ENCODE data around the gene EGFR.

Gene EGFR

DNA sequence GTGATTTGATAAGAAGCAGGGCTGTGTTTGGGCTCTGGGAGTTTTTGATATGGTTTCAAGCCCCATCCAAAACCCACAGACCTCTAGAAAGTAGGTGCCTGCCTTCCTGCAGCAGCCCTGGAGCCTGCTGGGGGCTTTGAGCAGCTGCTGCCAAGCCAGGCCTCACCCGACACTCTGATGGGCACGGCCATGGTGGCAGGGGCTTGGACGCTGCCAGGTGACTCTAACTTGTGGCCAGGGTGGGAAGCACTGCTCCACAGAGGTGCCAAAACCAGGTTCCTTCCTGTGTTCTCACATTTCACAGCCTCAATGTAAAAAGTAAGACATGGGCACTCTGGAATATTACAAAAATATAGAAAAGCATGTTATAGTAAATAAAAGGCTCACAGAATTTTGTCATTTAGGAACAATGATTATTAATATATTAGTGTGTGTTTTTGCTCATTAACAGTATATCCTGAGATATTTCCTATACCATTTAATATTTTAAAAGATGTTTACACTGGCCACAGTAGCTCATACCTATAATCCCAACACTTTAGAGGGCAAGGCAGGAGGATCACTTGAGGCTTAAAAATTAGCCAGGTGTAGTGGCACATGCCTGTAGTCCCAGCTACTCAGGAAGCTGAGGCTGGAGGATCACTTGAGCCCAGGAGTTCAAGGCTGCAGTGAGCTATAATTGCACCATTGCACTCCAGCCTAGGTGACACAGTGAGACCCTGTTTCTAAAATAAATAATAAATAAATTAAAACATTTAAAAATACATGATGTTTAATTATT lies 95.1 kb downstream of the EGFR start:
- DNase-seq = no peak
- H3K27me3 ChIP-seq (replicated peaks) = no peaks in the 10 kb centered on the region
- in situ Hi-C loops (cut with HindIII; ENCODE audit: low pct_ligation_motif_present, low sequenced_read_pairs) = no loop called here
- H3K36me3 ChIP-seq (replicated peaks) = no peaks in the 10 kb centered on the region
- no peak overlapping the region for H3K4me3 ChIP-seq (ENCODE audit: low read depth, low read length)
- no peak overlapping the region for H3K27ac ChIP-seq
- TF ChIP-seq, protein P1, sequence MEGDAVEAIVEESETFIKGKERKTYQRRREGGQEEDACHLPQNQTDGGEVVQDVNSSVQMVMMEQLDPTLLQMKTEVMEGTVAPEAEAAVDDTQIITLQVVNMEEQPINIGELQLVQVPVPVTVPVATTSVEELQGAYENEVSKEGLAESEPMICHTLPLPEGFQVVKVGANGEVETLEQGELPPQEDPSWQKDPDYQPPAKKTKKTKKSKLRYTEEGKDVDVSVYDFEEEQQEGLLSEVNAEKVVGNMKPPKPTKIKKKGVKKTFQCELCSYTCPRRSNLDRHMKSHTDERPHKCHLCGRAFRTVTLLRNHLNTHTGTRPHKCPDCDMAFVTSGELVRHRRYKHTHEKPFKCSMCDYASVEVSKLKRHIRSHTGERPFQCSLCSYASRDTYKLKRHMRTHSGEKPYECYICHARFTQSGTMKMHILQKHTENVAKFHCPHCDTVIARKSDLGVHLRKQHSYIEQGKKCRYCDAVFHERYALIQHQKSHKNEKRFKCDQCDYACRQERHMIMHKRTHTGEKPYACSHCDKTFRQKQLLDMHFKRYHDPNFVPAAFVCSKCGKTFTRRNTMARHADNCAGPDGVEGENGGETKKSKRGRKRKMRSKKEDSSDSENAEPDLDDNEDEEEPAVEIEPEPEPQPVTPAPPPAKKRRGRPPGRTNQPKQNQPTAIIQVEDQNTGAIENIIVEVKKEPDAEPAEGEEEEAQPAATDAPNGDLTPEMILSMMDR (IDR thresholded peaks at IDR 0.05; ENCODE audit: low read depth, low read length, missing control alignments) = no peak

DNA sequence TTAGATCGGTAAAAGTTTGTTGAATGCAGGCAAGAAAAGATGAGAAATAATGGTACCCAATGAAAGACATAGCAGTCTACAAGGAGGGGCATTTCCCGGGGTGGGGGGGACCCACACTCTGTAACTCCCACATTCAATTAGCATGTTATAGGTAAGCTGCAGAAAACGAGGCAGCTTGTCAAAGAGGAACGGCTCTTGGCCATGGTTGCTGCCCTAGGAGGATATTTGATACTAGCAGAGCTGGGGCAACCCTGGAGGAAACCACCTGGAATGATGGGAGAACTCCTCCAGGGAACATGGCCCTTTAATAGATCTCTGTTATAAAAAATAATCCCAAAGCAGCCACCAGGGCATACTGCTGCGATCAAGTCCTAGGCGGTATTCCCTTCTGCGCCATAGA lies 98.5 kb downstream of the EGFR start:
- TF ChIP-seq, protein P1 (IDR thresholded peaks at IDR 0.05; ENCODE audit: low read depth, low read length, missing control alignments) = no peak
- H3K4me3 ChIP-seq (ENCODE audit: low read depth, low read length) = no peak overlapping the region
- in situ Hi-C loops (cut with HindIII; ENCODE audit: low pct_ligation_motif_present, low sequenced_read_pairs) = no loop called here

DNA sequence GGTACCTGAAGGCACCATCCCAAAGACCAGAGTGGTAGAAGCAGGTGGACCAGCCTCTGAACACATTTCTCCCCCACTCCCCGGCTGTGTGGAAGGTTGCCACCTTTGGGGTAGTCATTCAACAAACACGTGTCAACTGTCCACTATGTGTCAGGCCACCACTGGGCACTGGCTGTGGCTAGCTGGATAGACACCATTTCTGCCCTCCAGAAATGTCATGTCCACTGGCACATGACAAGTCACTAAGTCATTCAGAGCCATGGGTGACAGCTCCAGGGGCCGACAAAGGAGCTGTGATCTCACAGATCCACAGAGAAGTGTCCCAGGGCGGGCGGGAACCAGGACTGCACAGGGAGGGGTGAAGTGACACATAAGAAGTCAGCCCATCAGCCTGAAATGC lies 99.6 kb downstream of the EGFR start:
- Histone ChIP-seq H3K36me3 (replicated peaks) (no peaks in the 10 kb centered on the region), H3K27ac (no peak overlapping the region), H3K4me3 (ENCODE audit: low read depth, low read length) (no peak overlapping the region), H3K27me3 (replicated peaks) (no peaks in the 10 kb centered on the region)
- DNase-seq = no peak
- in situ Hi-C loops (cut with HindIII; ENCODE audit: low pct_ligation_motif_present, low sequenced_read_pairs) = no loop called here
- TF ChIP-seq, protein P1 (IDR thresholded peaks at IDR 0.05; ENCODE audit: low read depth, low read length, missing control alignments) = no peak

More for the DNA sequence above, 98.5 kb downstream of the EGFR start:
- no peaks in the 10 kb centered on the region for H3K27me3 ChIP-seq (replicated peaks)
- no peaks in the 10 kb centered on the region for H3K36me3 ChIP-seq (replicated peaks)
- no peak overlapping the region for H3K27ac ChIP-seq
- no peak for DNase-seq

DNA sequence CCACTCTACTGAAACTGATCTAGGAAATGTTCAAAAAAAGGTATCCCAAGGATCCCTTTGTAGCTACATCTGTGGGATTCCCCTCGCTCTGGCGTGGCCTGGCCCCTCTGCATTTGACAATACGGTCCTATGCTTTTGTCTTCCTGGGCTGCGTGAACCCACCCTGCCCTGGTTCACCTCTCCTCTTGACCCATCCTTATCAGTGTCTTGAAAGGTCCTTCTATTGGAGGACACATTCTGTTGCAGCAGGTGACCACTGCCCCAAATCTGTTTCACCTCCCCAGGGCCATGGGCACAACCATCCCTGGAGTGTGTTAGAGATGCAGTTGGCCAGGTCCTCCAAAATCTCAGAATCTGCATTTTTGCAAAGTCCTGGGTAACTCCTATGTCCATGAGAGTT lies 100.8 kb downstream of the EGFR start:
- in situ Hi-C loops (cut with HindIII; ENCODE audit: low pct_ligation_motif_present, low sequenced_read_pairs) = no loop called here
- no peaks in the 10 kb centered on the region for H3K27me3 ChIP-seq (replicated peaks)
- DNase-seq = no peak
- H3K36me3 ChIP-seq (replicated peaks) = no peaks in the 10 kb centered on the region
- no peak overlapping the region for H3K4me3 ChIP-seq (ENCODE audit: low read depth, low read length)
- H3K27ac ChIP-seq = no peak overlapping the region
- TF ChIP-seq, protein P1 (IDR thresholded peaks at IDR 0.05; ENCODE audit: low read depth, low read length, missing control alignments) = no peak

DNA sequence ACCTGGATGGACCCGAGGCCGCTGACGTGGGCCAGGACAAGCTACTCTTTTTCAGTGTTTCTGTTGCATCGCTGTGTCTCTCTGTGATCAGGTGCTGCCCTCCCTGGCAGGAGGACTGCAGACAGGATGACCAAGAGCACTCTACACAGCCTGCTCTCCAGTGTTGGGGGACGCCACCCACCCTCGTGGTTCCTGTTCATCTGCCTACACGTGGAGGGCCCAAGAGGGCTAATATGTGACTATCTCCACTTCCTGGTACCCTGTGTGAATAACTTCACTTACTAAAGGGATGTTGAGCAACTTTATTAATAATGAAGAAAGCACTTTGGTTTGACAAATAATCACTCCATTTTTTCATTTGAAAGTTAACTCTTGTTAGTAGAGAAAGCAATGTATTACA lies 101.3 kb downstream of the EGFR start:
- no peaks in the 10 kb centered on the region for H3K36me3 ChIP-seq (replicated peaks)
- H3K27me3 ChIP-seq (replicated peaks) = no peaks in the 10 kb centered on the region
- no peak for DNase-seq
- H3K4me3 ChIP-seq (ENCODE audit: low read depth, low read length) = no peak overlapping the region
- TF ChIP-seq, protein P1 (IDR thresholded peaks at IDR 0.05; ENCODE audit: low read depth, low read length, missing control alignments) = no peak
- in situ Hi-C loops (cut with HindIII; ENCODE audit: low pct_ligation_motif_present, low sequenced_read_pairs) = no loop called here
- no peak overlapping the region for H3K27ac ChIP-seq

Measured in brain microvascular endothelial cell (primary cell).